SK-N-MC (cell line): Measurements from ENCODE around the gene POC5.

ENCODE experiments used
- EZH2 ChIP-seq: fragments of 200-600 bp; sonication (generic); IDR thresholded peaks from one replicate; pipeline ENCODE4 v1.6.1; 2017; ENCODE audit warnings: antibody characterized with exemption
- POLR2AphosphoS5 ChIP-seq: IDR thresholded peaks from 2 replicates; pipeline ENCODE4 v1.6.1; 2012; ENCODE audit warnings: mild to moderate bottlenecking, low read depth, low read length, borderline replicate concordance

- TF ChIP-seq EZH2 (no peak), POLR2AphosphoS5 (no peak)
Measured at GRCh38 chr5:75648712-75649111, 68.5 kb downstream of the POC5 start.
